Fibroblast of the aortic adventitia (primary cell): ENCODE data around the gene PLXNB2. TPM values are rescaled to one million over a fixed set of nuclear protein-coding genes. Genes with fewer than 3 reads are reported as not detected.

ENCODE experiments used
- DNase-seq: peaks from one replicate; pipeline ENCODE4 v3.0.0-alpha.2; 2010; ENCODE audit warnings: low read depth
- H3K4me3 ChIP-seq: 2 replicates; pipeline ENCODE4 v1.5.1; 2011; ENCODE audit warnings: low read depth, mild to moderate bottlenecking, control low read depth, low read length, moderate library complexity
- total RNA-seq: library from RNA; depleted of rRNA; stranded (reverse); fragments of >200 nt; gene quantifications from 2 replicates; pipeline ENCODE4 v1.2.3, GENCODE V29; 2012; ENCODE audit warnings: low replicate concordance
- TF ChIP-seq, protein P1 (sequence below): IDR thresholded peaks from 2 replicates; pipeline ENCODE4 v1.5.1; 2011; ENCODE audit warnings: mild to moderate bottlenecking, low read length, control low read depth, inconsistent platforms; ENCODE audit not compliant: insufficient read depth

PLXNB2 gene
- total RNA-seq, 1 donor: 130 TPM

DNA sequence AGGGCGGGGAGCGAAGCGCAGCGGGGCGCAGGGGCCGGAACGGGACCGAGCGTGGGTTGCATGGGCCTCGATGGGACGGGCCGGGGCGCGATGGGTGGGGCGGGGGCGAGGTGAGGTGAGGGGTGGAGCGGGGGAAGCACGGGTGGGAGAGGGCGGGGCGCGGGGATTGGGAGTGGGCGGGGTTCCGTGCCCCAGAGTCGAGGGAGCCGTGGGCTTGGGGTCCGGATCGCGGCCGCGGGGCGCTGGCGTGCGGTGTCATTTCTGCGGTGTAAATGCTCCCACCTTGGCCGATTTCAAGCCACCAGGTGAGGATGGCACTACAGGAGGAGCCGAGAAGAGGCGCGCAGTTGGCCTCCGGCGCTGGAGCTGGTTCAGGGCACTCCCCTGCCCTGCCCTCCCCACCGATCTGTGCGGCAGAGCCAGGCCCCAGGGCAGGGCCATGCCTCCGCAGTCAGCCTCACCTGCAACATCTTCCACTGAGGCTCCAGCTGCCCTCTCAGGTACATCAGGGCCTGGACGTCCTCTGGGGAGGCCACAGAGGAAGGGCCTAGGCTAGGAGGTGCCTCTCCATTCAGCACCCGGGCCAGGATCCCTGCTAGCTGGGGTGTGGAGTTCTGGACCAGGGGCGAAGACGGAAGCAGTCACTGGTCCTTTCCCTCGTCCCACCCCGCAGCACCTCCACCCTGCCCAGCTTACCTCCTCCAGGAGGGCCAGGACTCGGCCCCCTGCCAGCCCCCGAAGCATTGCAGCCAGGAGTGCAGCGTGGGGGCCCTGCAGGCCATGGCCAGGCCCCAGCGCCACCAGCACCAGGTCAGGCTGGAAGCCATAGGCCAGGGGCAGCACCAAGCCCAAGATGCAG is 62.0 kb downstream of the PLXNB2 start:
- DNase-seq: no peak
- TF ChIP-seq, protein P1, sequence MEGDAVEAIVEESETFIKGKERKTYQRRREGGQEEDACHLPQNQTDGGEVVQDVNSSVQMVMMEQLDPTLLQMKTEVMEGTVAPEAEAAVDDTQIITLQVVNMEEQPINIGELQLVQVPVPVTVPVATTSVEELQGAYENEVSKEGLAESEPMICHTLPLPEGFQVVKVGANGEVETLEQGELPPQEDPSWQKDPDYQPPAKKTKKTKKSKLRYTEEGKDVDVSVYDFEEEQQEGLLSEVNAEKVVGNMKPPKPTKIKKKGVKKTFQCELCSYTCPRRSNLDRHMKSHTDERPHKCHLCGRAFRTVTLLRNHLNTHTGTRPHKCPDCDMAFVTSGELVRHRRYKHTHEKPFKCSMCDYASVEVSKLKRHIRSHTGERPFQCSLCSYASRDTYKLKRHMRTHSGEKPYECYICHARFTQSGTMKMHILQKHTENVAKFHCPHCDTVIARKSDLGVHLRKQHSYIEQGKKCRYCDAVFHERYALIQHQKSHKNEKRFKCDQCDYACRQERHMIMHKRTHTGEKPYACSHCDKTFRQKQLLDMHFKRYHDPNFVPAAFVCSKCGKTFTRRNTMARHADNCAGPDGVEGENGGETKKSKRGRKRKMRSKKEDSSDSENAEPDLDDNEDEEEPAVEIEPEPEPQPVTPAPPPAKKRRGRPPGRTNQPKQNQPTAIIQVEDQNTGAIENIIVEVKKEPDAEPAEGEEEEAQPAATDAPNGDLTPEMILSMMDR: no peak
- H3K4me3 ChIP-seq: peak overlapping the region; percentile 77

DNA sequence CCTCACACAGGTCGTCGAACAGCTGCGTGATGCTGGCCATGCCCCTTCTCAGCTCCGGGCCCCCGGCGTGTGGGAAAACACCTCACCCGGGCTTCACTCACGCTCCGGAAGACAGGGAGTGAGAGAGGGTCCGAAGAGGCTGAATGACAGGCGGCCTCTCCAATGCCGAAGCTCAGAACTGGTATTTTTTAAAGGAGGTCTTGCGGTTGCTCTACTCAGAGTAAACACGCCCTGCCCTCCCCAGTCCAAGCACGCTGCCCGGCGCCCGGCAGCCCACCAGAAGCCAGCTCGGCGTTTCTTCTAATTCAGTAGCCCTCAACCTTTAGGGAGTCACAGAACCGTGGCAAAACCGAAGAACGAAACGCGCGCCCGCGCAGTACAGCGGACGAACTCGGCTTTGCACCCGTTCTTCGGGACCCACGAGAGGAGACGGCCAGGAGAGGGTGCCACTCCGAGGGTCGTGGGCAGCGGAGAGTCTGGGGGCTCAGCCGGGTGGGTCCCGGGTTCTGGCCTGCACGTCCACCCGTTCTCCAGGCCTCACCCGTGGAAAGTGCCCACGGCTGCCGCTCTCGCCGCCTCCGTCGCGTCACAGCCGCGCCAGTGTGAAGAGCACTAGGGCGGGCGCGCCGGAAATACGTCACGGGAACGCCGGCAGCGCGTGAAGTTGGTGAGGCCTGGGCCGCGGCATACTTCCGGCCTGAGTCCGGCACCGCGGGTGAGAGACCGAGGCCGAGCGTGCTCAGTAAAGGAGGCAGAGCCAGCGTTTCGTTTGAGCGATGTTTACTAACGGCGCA is 62.8 kb downstream of the PLXNB2 start, which contains the start of gene TUBGCP6:
Gene TUBGCP6 (minus strand): TSS at position 604 of the 794 bp plus-strand sequence. CDS start 564 bp downstream, at position 40.
- peak; percentile 87 for DNase-seq
- TF ChIP-seq, protein P1: peak; percentile 35
- H3K4me3 ChIP-seq: peak within 1 kb of the TSS; percentile 77

DNA sequence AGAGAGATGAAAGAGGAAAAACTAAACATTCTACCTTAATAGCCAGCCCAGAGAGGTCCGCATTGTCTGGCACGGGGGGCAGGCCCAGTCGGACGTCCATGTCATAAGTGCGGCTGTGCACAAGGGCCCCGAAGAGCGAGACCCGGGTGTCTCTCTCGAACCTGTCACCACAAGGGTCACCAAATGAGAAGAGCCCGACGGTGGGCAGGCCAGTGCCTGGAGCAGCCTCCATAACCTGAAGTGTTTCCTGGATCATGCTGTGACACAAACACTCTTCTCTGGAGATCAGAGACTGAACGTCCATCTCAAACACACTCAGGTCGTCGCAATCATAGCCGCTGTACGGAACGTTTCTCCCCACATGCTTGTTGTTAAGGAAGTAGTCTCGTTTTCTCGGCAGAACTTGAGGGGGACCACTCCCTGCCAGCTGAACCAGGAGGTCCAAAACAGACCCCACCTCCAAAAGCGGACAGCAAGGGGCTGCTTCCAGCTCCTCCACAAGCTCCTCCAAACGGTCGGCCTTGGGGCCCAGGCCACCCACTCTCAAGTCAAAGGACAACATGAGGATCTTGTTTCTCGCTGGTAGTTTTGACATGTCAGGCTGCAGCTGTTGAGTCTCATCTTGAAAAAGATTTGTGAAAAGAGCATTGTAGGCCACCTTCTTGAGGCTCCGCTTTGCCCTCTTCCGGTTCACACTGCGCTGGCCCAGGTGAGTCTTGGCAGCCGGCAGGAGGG is 63.6 kb downstream of the PLXNB2 start:
- TF ChIP-seq, protein P1: no peak
- peak overlapping the region; percentile 77 for H3K4me3 ChIP-seq
- DNase-seq: peak; percentile 7

DNA sequence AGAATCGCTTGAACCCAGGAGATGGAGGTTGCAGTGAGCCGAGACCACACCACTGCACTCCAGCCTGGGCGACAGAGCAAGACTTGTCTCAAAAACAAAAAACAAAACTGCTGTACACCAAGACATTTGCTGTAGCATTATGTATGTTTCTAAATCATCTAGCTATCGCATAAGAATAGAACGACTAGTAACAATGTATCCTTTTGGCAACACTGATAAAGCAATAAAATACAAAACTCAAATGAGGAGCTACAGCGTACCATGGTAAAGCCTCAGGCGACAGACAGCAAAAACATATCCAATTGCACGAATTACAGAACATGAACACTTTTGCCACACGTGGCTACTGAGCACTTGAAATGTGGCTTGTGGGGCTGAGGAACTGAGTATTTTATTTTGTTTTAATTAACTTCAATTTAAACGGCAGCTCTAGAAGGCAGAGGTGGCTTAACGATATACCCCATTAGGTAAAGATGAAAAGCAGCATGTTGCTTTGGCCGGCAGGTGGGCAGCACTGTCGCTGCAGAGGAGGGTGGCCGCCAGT is 65.0 kb downstream of the PLXNB2 start:
- peak overlapping the region; percentile 60 for H3K4me3 ChIP-seq
- DNase-seq: peak; percentile 9
- TF ChIP-seq, protein P1: no peak

DNA sequence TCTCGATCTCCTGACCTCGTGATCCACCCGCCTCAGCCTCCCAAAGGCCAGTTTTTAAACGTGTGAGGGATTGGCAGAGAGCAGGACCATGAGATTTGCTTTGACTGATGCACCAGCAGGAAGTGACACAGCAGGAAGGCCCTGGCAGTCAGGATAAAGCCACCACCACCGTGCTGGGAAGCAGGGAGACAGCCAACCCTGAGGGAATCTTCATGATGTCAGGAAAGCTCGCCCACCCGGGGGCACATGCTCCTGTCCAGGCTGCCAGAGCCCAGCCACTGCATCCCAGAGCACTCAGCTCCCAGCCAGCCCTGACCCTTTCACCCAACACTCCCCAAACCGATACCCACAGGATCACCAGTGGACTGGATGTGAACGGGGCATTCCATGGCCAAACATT is 68.7 kb downstream of the PLXNB2 start:
- TF ChIP-seq, protein P1: no peak
- H3K4me3 ChIP-seq: no peak overlapping the region
- DNase-seq: no peak
